LHCN-M2 (cell line): ENCODE results near the gene EBP. TPM values are rescaled to one million over a fixed set of nuclear protein-coding genes. Genes with fewer than 3 reads are reported as not detected.
"Not testable (repeated sequence)": the region's sequence is repeated elsewhere in the genome, so short reads cannot be mapped to it uniquely, and the experiment has no call there.

Experiments used
- DNase-seq: peaks from one replicate; pipeline ENCODE4 v3.0.0-alpha.2; 2012; ENCODE audit warnings: low read depth
- total RNA-seq: library from RNA; depleted of rRNA; stranded (reverse); fragments of >200 nt; gene quantifications from 2 replicates; pipeline ENCODE4 v1.2.3, GENCODE V29; 2014

Gene EBP
- total RNA-seq, 1 experiment from 2014 or later, result 41.8 TPM

DNA sequence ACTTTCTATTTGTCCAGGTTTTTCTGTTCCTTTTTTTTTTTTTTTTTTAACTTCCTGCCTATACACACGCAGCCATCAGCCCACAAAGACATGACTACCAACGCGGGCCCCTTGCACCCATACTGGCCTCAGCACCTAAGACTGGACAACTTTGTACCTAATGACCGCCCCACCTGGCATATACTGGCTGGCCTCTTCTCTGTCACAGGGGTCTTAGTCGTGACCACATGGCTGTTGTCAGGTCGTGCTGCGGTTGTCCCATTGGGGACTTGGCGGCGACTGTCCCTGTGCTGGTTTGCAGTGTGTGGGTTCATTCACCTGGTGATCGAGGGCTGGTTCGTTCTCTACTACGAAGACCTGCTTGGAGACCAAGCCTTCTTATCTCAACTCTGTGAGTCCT, 2.1 kb downstream of the EBP start:
- DNase-seq, result no peak

DNA sequence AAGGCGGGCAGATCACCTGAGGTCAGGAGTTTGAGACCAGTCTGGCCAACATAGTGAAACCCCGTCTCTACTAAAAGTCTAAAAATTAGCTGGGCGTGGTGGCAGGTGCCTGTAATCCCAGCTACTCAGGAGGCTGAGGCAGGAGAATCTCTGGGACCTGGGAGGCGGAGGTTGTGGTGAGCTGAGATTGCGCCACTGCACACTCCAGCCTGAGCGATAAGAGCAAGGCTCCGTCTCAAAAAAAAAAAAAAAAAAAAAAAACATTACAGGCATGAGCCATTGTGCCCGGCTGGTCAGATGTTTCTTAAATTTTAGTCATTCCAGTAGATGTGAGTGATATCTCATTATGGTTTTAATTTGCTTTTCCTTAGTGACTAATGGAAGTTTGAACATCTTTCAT, 4.2 kb downstream of the EBP start:
- not testable (repeated sequence) for DNase-seq

DNA sequence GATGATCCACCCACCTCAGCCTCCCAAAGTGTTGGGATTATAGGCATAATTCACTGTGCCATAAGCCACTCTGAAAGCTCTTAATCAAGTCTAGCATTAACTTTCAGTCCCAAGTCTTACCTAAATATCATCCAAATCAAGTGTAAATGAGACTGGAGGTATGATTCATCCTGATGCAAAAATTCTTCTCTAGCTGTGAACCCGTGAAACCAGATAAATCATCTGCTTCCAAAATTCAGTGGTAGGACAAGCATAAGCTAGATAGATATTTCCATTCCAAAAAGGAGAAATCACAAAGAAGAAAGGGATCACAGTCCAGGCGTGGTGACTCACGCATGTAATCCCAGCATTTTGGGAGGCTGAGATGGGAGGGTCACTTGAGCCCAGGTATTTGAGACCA, 9.1 kb downstream of the EBP start:
- DNase-seq, result no peak

DNA sequence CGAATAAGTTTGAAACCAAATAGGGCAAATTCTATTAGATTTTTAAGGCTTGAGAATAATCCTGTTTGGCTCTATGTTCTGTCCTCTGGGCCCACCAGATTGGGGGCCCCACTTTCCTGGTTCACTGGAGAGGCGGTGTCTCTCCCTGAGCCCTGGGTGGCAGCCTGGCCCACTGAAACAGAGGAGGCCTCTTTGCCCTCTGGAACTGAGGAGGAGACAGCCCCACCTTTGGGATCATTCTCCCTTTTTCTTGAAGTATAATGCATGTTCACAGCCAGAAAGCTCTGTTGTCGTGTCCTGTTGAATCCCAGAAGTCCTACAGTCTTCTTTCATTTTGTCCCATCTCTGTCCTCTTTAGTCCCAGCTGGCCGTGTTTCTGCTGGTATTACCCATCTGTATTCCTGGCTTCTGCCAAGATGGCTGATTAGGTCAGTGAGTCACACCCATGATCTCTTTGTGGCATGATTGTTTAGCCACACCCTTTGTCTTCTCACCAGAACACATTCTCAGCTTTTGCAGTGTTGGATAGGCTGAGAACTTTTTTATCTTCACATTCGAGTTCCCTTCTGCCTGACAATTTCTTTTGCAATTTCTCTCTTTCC, 9.9 kb downstream of the EBP start:
- DNase-seq, result peak; percentile 83

DNA sequence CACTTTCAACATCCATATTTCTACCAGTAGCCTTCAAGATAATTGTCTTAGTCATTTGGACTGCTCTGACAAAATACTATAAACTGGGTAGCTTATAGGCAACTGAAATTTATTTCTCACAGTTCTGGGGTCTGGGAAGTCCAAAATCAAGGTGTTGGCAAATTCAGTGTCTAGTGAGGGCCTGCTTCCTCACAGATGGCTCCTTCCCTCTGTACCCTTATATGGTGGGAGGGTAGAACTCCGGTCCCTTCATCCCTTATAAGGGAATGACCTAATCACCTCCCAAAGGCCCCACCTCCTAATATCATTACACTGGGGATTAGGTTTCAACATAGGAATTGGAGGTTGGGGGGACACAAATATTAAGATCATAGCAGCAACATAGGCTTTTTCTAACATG, 10.6 kb downstream of the EBP start:
- no peak for DNase-seq

DNA sequence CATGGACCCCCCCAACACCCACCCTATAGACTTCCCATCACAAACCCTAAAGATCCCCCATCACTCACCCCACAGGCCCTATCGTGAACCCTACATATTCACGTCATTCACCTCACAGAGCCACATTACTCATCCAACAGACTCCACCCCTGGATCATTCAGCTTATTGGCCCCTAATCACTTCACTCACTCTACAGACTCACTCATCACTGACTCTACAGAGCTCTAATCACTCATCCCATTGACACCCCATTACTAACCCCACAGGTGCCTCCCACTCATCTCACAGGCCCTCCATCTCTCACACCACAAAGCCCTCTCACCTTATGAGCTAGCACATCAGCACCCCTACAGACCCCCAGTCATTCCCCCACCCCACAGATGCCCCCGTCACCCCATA, 11.6 kb downstream of the EBP start:
- no peak for DNase-seq

DNA sequence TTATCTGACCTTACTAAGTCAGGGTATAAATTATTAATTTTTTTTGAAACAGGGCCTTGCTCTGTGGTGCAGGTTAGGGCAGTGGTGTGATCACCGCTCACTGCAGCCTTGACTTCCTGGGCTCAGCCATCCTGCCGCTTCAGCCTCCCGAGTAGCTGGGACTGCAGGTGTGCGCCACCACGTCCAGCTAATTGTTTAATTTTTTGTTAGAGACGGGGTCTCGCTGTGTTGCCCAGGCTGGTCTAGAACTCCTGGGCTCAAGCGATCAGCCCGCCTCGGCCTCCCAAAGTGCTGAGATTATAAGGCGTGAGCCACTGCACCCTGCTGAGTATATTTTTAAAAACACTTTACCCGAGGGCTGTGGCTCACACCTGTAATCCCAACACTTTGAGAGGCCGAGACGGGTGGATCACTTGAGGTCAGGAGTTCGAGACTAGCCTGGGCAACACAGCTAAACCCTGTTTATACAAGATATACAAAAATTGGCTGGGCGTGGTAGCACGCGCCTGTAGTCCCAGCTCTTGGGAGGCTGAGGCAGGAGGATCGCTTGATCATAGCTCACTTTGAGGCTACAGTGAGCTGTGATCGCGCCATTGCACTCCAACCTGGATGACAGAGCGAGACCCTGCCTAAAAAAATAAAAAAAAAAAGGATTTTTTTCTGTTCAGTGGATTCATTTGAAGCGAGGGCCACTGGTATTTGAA, 17.2 kb downstream of the EBP start:
- no peak for DNase-seq

DNA sequence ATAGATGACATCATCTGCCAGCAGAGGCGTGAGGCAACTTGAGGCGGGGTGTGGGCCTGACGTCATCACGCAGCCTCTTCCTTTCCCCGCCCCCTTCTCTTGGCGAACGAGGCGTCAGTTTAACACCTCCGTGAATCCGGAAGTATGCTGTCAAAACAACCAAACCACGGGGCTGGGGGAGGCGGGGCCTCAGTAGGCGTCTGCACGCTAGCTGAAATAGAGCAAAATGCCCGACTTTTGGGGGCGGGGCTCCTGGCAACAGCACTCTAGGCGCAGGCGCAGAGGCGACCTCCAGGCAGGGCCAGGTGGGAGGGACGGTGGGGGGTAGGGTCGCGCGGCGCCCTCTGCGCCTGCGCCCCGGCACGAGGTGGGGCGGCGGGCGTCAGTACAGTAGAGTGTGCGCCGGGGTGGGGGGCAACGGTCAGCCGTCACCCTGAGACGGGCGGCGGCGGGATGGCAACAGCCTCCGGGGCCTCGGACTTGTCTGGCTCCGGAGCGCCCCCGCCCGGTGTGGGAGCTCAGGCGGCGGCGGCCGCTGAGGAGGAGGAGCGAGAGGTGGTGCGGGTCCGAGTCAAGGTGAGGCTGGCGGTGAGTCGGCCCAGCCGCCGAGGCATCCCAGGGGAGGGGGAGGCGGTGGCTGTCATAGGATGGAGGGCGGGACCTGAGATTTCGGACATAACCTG, 17.9 kb downstream of the EBP start, which contains the start of gene TBC1D25:
TBC1D25 (plus strand) TSS at position 370 of the 683 bp plus-strand sequence; CDS start at position 454, 84 bp downstream.
- peak; percentile 95 for DNase-seq

DNA sequence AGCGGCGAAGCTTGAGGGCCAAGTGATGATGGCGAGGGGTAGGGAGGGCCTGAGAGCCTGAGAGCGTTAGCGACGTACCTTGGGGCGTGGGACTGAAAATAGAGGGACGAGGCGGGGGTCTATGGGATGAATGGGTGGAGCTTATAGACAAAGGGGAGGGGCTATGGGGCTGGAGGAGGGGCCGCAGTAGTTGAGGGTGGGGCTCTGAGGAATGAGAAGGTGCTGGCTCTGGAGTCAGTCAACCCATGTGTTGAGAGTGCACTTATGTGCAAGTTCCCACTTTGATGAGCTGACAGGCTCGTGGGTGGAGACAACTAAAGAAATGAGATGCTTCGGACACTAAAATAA, 18.4 kb downstream of the EBP start:
- peak; percentile 23 for DNase-seq

DNA sequence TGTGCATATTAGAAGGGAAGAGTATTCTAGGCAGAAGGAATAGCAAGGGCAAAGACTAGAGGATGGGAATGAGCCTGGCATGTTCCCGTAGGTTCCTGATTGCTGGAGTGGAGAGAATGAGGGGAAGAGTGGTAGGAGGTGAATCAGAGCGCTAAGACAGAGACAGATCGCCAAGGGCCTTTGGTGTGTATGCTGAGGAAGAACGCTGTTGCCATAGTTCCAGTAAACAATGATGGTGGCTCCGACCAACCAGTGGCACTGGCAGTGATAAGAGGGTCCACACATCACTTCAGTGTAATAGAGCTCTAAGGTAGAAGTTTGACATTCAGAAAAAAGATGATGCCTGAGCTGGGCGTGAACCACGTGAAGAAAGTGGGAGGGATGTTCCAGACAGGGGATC, 18.9 kb downstream of the EBP start:
- no peak for DNase-seq

DNA sequence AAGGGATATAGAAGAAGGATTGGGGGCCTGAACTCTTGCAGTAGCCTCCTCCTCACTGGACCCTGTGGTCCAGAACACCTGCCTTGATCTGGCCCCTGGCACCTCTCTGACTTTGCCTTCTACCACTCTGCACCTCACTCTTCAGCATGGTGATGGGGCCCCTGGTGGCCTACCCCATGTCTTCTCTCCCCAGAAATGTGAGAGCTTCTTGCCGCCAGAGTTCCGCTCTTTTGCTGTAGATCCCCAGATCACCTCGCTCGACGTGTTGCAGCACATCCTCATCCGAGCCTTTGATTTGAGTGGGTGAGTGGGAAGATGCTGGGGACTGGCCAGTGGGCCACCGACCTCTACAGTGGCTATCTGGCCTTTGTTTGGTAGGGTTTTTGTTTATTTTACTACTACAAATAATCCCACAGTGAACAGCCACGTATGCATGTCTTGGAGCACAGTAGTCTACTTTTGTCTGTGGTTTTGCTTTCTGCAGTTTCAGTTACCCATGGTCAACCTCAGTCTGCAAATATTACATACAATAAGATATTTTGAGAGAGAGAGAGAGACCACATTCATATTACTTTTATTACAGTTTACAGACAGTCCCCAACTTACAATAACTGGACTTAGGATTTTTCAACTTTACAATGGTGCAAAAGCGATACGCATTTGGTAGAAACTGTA, 19.7 kb downstream of the EBP start:
- DNase-seq, result no peak

DNA sequence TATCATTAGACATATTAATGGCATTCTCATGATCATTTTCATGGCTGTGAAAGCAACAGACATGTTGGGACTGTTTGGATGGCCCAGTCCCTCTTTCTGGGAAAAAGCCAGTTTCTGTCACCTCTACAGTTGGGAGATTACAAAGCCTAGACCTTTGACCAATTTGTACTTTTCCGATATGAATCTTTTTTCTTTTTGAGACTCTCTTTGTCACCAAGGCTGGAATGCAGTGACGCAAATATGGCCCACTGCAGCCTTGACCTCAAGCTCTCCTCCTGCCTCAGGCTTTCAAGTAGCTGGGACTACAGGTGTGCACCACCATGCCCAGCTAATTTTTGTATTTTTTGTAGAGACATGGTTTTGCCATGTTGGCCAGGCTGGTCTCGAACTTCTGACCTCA, 27.3 kb downstream of the EBP start:
- DNase-seq, result no peak

DNA sequence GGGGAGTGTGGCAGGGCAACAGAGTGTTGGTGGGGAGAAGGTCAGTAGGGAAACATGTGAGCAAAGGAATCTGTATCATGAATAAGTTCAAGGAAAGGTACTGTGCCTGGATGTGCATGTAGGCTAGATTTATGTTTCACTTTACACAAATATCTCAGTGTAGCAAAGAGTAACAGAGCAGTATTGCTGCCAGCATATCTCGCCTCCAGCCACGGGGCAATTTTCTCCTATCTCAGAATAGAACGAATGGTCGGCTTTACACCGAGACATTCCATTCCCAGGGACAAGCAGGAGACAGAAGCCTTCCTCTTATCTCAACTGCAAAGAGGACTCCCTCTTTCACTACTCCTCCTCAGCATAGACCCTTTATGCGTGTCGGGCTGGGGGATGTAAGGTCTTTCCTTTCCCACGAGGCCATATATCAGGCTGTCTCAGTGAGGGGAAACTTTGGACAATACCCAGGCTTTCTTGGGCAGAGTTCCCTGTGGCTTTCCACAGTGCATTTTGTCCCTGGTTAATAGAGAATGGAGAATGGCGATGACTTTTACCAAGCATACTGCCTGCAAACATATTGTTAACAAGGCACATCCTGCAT, 34.2 kb downstream of the EBP start:
- DNase-seq, result not testable (repeated sequence)

DNA sequence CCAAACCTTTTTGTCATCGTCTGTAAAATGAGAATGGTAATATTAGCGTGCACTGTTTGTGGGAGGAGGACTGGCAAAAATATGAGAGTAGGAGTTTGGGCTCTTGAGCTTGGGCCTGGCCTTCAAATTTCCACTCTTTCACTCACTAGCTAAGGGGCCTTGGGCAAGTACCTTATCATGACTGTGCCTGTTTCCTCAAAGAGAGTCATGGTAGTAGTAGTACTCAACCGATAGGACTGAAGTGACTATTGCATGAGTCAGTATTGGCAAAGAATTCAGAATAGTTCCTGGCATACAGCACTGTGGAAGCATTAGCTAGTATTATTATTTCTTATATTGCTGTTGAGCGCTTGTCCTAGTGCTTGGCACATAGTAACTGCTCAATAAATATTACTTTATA, 36.7 kb downstream of the EBP start:
- peak; percentile 77 for DNase-seq

DNA sequence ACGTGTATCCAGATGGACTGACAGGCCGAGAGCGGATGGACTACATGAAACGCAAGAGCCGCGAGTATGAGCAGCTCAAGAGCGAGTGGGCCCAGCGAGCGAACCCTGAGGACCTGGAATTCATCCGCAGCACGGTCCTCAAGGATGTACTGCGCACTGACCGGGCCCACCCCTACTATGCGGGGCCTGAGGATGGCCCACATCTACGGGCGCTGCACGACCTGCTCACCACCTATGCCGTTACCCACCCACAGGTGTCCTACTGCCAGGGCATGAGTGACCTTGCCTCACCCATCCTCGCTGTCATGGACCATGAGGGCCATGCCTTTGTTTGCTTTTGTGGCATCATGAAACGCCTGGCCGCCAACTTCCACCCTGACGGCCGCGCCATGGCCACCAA, 38.0 kb downstream of the EBP start:
- no peak for DNase-seq

DNA sequence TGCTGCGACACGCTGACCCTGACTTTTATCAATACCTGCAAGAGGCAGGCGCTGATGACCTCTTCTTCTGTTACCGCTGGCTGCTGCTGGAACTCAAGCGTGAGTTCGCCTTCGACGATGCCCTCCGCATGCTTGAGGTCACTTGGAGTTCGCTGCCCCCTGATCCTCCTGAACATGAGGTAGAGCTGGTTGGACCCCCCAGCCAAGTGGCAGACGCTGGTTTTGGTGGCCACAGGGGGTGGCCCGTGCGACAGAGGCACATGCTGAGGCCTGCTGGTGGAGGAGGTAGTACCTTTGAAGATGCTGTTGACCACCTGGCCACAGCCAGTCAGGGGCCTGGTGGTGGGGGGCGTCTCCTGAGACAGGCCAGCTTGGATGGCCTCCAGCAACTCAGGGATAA, 38.4 kb downstream of the EBP start:
- no peak for DNase-seq

DNA sequence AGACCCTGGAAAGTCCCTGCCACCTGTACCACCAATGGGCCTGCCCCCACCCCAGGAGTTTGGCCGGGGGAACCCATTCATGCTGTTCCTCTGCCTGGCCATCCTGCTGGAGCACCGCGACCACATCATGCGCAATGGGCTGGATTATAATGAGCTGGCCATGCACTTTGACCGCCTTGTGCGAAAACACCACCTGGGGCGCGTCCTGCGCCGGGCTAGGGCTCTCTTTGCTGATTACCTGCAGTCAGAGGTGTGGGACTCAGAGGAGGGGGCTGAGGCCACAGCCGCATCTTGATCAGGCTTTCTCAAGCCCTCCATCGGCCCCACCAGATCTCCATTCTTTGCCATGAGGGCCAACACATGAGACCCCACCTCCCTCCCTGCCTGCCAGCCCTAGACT, 39.1 kb downstream of the EBP start:
- DNase-seq, result no peak

DNA sequence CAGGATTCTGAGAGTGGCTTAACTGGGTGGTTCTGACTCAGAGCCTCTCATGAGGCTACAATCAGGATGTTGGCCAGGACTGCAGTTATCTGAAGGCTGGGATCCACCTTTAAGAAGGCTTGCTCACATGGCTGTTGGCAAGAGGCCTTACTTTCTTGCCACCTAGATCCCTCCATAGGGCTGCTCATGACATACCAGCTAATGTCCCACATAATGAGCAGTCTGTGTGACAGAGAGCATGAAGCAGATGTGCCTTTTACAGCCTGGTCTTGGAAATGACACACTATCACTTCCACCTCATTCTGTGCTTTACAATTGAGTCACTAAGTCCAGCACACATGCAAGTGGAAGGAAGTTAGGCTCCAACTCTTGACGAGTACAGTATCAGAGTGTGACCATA, 48.4 kb downstream of the EBP start:
- DNase-seq, result peak; percentile 47

DNA sequence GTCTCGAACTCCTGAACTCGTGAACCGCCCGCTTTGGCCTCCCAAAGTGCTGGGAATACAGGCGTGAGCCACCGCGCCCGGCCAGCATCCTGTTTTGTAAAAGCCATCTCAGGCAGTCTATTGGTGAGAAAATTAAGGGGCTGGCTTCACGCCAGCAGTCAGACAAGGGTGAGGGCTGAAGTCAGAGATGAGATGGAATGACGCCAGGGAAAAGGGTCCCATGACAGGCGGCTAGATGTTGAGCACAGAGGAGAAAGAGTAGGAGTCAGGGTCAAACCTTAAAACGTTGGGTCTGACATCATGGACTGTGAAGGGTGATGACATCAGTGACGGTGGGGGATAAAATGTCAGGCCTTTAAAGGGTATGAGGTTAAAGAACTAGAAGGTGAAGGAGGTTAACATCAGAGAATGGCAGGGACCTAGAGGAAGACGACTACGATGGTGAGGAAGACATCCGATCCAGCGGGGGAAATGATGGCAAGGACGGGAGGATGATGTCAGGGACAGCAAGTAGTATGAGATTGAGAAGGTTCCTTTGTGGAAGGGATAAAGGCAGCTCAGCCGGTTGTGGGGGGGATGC, 52.2 kb downstream of the EBP start:
- DNase-seq, result no peak

DNA sequence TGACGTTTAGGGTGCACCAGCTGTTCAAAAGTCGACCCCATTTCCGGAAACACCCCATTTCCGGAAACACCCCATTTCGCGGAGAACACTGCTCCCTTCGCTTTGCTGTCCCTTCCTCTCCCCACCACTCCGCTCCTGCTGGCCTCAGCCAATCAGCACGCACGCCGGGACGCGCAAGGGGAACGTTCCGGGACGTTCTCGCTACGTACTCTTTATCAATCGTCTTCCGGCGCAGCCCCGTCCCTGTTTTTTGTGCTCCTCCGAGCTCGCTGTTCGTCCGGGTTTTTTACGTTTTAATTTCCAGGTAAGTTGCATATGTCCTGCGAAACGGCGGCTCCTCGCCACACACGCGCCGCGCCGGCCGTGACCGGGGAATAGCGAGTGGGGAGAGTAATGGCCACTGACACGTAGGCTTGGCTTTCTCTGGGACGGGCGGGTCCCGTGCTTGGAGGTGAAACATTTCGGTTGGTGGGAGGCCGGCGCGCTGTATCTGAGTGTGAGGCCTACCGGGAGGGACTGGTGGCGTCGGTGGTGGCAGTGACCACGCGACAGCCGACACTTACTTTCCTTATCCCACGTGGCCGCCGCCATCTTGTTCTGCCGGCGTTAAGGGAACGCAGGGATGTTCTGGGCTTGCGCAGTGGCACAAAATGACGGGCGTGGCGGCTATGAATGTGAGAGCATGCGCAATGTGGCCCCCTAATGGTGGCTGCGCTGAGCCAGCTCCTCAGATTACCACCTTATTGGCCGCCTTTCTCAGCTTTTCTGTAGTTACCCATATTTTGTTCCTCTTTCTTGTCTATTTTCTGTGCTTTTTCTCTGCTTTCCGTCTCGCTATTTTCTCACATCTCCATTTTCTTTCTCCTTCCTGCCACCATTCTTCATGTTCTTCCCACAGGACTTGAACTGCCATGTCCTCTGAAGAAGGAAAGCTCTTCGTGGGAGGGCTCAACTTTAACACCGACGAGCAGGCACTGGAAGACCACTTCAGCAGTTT, 53.0 kb downstream of the EBP start, which contains the start of gene RBM3:
RBM3 (plus strand) TSS at position 215 of the 997 bp plus-strand sequence; CDS start at position 912, 697 bp downstream.
- DNase-seq, result peak; percentile 92
